ENCODE results near the gene BCR.

The BCR gene

DNA sequence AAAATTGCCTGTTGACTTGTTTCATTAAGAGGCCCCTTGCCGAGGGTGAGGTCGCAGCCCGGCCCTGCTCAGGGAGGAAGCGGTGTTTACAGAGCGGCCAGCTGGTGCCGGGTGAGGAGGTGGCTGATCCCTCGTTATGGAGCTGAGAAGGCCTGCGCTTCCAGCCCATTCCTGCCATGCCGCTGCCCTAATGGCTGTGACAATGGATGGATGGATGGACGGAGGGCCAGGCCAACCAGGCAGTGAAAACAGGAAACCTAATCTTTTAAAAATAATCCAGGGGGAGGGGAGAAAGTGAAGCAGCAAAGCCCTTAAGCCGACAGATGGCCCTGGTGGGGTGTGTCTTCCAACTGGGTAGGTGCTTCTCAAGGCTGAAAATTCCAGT, 38.5 kb downstream of the BCR start:
- no peak for DNase-seq

GRCh38 chr22:23219317-23219716, 39.0 kb downstream of the BCR start:
- DNase-seq, result no peak

DNA sequence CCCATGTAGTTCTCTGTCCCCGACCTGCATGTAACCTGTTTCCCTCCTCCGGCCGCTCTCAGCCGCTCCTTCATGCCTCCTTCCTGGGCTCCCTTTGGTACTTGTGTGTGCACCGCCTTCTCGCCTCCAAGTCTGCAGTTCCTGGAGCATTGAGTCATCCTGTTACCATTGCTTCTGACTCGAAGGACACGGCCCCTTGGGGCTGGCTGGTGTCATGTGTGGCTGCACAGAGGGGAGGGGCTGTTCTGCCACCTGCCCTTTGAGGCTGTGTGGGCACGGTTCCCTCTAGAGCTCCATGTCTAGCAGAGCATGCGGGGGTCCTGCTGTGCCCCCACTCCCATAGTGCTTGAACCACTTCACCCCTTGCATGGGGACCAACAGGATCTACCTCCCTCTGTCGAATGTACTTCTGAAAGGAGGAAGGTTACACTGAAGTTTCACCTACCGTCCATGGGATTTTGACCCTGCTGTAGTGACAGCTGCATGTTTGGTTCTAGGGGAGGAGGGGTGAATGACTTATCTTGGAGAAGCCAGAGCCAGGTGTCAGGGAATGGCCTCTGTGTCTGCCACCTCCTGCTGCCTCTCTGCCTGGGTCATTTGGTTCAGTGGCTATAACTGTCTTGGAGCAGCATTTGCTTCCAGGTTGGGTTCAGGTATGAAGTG, 39.6 kb downstream of the BCR start:
- DNase-seq, result peak; percentile 77

DNA sequence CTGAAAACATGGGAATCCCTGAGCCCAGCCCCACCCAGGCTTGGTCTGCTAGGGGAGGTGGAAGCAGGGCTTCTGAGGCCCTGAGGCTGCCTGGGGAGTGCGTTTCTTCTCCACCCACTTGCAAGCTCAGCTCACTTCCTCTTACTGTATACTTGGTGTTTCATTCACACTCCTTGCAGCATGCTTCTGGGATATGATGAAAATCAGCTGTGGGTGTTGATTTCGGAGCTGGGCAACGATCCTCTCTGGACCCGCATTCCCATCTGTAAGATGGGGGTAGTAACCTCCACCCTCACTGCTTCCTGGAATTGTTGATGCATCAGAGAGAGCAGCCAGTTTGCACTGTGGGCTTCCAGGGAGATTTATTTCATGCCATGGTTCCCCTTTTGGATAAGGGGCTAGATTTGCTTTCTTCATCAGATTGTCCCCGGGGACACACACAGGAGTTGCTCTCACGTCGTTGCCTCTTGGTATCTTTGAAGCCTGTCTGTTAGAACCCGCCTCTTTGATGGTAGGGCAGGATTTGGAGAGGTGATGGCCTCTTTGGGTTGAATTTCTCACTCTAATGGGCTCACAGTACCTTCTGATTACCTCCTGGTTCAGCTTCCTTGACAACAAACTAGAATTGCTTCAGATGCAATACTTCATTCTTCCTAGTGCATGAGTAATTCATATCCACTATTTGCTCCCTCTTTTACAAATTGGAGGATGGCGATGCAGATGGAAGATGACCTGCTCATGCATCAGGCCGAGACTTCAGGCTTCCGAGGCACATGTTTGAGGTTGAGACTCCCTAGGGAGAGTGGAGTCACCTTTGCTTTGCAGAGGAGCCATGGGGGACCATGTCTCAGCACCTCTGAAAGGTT, 40.4 kb downstream of the BCR start:
- no peak for DNase-seq

- no peak for DNase-seq
Observed at GRCh38 chr22:23221351-23221804, 41.1 kb downstream of the BCR start.

DNA sequence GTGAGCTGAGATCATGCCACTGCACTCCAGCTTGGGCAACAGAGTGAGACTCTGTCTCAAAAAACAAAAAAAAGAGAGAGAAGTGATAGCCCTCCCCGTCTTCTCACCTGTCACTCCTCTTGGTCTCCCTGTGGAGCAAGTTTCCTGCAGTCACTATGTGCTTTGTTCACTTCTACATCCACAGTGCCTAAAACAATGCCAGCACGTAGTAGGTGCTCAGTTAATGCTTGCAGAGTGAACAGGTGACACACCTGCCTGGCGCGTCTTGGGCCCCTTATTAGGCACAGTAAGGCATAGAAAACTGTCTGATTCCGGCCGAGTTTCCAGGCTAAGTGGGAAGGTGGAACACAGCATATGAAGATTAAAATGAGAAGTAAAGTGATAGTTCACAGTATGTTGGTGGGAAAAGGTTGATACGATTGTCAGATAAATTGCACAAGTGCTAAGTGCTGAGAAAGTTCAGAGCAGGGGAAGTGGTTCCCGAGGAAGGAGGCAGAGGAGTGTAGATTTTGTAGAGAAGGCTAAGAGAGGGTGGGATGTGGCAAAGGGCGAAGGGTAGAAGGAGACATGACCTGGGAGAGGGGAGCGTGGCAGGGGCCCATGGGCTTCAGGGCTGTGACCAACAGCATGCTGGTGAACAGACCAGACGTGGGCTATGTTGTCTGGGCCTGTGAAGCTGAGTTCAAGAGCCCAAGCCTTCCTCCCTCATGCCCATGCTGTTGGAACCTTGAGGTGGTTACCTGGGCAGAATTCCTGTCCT, 41.9 kb downstream of the BCR start:
- DNase-seq, result no peak

DNA sequence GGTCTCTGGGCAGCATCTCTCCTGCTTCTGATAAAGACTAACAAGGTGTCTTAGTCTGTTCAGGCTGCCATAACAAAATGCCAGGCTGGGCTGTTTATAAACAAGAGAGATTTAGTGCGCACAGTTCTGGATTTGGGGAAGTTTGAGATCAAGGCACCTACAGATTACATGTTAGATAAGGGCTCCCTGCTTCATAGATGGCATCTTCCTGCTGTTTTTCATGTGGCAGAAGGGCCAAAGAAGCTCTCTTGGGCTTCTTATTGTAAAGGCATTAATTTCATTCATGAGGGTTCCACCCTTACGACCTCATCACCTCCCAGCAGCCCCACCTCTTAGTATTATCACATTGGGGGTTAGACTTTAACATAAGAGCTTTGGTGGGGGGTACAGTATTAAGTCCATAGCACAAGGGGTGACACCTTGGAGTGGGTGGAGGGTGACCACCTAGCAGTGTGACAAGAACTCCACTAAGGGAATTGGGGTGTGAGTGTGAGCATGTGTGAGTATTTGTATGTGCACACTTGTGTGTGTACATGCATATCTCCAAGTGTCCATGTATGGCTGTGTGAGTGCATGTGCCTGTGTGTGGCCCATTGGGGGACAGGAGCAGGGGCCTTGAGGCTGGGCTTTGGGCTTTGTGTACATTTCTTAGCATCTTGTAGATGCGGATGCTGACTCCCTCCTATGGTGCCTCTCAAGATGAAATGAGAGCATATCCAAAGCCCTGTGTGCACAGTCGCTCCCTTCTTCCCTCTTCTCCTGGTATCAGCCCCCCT, 42.7 kb downstream of the BCR start:
- no peak for DNase-seq

DNA sequence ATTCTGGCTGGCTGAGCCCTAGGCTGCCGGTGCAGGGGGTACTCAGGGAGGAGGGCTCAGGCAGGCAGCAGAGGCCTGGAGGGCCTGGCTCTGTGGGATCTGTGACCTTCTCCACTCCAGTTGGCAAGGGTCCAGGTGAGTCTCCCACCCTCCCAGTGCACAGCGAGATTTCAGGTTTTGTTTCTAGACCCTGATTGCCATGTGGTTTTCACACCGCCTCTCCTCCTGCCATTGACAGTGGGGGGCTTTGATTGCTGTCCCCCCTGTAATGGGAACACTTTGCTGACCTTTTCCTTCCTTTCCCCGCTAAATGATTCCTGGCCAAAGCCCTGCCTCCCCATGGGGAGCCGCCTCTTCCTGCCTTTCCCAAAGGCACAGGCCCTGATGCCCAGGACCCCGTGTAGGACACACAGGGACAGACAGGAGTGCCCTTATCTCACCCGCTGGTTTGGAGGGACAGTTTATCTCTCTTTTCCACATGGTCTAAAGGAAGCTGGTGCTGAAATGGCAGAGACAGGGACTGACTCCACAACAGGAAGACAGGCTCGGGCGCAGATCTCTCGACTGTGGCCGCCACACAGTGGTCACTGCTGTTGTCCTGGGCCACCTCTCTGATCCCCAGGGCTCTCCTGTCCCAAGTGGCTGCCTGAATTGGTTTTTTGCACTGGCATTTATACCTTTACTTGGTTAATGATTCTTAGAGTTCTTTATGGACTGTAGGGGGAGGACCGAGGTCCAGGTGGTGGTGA, 43.4 kb downstream of the BCR start:
- no peak for DNase-seq

- DNase-seq, result no peak
Observed at GRCh38 chr22:23224846-23225245, 44.5 kb downstream of the BCR start.

GRCh38 chr22:23225337-23225723, 45.0 kb downstream of the BCR start:
- no peak for DNase-seq

DNA sequence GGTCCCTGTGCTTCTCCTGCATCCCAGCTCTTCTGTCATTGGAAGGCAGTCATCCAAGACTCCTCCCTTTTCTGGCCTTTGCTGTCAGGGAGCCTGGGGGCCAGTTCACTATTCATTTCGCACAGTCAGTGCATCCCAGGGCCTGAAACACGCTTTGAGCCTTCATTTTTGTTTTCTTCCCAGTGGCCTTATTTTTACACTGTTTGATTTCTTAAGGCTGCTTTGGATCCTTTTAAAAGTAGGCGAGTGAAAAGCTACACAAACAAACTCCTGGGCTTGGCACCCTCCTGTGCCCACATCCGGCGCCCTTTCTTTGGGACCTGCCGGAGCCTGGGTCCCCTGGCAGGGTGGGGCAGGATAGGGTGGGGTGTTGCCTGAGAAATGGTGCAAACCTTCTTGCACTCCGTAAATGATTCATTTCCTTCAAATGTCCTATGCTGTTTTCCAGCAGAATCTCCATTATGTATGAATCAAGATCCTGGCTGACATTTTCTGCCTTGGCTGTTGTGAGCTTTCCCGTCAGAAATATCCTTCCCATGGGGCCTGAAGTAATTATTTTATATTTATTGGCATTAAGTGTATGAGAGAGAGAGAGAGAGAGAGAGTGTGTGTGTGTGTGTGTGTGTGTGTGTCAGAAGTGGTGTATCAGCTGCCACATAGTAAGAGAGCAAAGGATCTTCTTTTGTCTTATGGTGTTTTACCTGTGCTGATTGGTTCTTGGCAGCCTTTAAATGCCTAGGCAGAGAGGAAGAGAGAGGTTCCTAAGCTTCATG, 45.6 kb downstream of the BCR start:
- no peak for DNase-seq

- no peak for DNase-seq
Observed at GRCh38 chr22:23226497-23226850, 46.2 kb downstream of the BCR start.

DNA sequence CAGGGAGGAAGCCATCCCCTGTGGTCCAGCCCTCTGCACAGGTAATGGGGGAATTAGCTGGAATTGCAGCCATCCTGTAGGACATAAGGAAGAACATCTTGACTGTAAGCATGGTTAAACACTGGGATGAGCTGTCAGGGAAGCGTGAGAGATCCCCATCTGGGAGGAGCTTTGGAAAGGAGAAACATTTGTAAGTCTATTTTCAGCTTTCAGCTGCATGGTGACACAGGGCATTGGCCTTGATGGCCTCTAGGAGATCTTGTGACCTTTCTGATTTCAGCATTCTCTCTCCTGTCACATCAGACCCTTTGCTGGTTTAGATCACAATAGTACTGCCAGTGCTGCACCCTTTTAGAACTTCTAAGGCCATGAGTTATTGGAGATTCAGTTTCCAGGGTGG, 47.1 kb downstream of the BCR start:
- DNase-seq, result no peak

DNA sequence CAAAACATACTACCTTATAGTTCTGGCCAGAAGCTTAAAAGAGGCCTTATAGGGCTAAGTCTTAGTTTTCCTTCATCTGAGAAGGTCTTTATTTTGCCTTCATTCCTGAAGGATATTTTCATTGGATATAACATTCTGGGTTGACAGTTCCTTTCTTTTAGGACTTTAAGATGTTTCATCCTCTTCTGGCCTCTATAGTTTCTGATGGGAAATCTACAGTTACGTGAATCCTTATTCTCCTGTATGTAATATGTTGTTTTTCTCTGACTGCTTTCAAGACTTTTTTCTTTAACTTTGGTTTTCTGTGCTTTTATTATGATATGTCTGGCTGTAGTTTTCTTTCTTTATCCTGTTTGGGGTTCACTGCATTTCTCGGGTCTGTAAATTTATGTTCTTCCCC, 48.2 kb downstream of the BCR start:
- no peak for DNase-seq

- DNase-seq, result no peak
Observed at GRCh38 chr22:23229646-23230045, 49.3 kb downstream of the BCR start.

- no peak for DNase-seq
Observed at GRCh38 chr22:23230348-23231068, 50.2 kb downstream of the BCR start.

DNA sequence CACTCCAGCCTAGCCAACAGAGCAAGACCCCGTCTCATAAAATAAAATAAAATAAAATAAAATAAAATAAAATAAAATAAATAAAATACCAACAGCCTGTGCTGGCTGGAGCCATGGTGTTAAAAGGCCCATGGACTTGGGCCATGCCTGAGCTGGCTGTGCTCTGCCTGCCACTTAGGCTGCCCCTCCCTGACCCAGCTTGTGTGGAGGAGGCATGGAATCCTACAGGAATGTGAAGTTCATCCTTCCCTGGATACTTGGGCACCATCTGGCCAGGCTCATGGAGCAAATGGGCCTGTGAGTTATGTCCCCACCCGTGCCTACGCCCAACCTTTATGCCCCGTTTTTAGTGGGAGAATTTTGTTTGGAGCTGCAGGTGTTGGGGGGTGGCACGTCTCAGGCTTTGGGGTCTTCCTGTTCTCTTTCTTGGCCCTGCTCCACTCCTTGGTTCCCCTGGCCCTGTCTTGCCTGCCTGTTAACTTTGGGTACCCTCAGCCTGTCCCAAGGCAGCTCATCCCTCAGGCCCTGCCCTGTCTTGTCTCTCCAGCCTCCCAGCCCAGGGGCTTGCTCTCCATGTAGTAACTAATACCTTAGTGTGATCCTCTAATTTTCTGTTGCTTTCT, 51.3 kb downstream of the BCR start:
- DNase-seq, result no peak

DNA sequence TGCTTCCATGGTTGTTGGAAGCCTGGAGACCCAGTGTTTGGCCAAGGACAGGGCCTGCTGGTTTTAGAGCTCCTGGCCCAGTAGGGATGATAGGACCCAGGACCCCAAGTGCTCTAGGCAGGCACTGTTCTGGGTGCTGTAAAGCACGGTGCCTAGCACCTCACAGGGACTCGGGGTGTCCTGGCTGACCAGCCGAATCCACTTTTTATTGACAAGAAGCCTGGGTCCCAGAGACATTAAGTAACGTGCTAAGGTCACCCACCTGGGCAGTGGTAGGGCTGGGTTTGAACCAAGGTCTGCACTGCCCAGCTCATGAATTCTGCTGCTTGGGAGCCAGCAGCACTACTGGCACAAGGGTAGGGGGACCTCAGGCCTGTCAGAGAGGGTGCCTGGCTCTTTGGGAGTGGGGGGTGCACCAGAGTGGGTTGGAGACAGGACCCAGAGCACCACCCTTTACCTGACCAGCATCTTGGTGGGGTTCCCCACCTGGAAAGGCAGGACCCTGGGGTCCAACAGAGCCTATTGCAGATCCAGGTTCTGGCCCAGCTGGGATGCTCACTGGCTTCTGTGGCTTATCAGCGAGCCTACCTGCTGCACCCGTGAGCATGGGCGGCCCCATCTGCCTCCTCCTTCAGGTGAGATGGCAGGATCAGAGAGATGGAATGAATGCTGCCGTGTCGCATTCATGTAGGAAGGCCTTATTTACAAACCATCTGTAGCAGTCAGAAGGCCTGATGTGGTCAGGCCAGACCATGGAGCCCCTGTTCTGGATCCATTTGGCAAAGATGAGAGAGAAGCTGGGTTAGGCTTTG, 52.0 kb downstream of the BCR start:
- no peak for DNase-seq

- DNase-seq, result no peak
Observed at GRCh38 chr22:23233084-23233531, 52.8 kb downstream of the BCR start.
